ENCODE results near the gene AFAP1. TPM values are rescaled to one million over a fixed set of nuclear protein-coding genes. Genes with fewer than 3 reads are reported as not detected.

The AFAP1 gene
- polyA plus RNA-seq, 1 experiment, result 48.5 TPM

DNA sequence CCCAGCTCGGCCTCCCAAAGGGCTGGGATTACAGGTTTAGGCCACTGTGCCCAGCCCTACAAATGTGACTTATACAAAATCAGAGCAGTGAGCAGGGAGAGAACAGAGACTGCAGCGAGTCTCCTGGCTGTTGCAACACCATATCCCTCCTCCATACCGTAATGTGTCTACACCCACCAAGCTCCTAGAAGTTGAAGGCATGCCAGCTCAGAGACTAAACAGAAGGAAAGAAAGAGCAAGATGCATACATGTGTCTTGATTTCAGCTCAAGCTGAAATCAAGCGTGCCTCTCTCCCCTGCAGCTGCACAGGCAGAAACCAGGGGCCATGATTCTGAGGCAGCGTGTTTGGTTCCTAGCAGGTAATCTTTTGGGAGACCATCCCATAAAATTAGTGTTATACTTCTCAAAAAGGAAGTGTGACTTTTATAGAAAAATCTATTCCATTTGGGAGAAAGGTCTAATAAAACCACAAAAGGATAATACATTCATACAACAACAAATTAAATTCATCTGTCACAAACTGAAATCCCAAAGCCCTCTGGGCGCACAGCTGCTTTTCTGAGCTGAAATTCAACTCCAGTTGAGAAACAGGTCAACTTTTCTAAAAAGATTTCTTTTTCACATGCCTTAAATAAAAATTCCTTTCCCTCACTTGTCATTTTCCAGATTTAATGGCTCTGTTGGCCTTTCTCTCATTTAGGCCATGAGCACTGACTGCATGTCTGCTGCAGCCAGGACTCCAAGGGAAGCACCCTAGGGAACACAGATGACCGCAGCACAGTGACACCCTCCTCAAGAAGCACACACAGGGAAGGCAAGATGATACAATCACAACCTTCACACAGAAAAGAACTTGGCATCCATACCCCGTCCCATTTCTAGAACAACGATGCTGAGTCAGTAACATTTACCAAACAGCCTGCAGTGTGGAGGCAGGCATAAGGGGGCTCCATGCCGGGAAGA lies 34.4 kb downstream of the AFAP1 start:
- Histone ChIP-seq H3K36me3 (ENCODE audit: control insufficient read depth, insufficient read depth, low read length) (0 out of 2 replicates have a peak, but pooled peaks cover 2% of the 10 kb centered on the region), H3K4me3 (ENCODE audit: low read depth, low read length) (no peak overlapping the region), H3K27me3 (ENCODE audit: control insufficient read depth, insufficient read depth, low read length) (no peaks in the 10 kb centered on the region)
- ChIA-PET CTCF (interaction anchor here (0.5 to 3.2 kb wide), 5 partner anchors 31 to 103 kb away, joined by 3 to 8 read pairs (median 5); no protein-coding TSS in a partner anchor), POLR2A (interaction anchor here (0.7 kb wide), 1 partner anchor 77 kb away, joined by 4 read pairs; no protein-coding TSS in a partner anchor)
- DNase-seq (ENCODE audit: low read depth), result peak; percentile 79
- TF ChIP-seq, protein P1, sequence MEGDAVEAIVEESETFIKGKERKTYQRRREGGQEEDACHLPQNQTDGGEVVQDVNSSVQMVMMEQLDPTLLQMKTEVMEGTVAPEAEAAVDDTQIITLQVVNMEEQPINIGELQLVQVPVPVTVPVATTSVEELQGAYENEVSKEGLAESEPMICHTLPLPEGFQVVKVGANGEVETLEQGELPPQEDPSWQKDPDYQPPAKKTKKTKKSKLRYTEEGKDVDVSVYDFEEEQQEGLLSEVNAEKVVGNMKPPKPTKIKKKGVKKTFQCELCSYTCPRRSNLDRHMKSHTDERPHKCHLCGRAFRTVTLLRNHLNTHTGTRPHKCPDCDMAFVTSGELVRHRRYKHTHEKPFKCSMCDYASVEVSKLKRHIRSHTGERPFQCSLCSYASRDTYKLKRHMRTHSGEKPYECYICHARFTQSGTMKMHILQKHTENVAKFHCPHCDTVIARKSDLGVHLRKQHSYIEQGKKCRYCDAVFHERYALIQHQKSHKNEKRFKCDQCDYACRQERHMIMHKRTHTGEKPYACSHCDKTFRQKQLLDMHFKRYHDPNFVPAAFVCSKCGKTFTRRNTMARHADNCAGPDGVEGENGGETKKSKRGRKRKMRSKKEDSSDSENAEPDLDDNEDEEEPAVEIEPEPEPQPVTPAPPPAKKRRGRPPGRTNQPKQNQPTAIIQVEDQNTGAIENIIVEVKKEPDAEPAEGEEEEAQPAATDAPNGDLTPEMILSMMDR (IDR thresholded peaks at IDR 0.05; ENCODE audit: insufficient read depth, low read depth, low read length), result no peak

DNA sequence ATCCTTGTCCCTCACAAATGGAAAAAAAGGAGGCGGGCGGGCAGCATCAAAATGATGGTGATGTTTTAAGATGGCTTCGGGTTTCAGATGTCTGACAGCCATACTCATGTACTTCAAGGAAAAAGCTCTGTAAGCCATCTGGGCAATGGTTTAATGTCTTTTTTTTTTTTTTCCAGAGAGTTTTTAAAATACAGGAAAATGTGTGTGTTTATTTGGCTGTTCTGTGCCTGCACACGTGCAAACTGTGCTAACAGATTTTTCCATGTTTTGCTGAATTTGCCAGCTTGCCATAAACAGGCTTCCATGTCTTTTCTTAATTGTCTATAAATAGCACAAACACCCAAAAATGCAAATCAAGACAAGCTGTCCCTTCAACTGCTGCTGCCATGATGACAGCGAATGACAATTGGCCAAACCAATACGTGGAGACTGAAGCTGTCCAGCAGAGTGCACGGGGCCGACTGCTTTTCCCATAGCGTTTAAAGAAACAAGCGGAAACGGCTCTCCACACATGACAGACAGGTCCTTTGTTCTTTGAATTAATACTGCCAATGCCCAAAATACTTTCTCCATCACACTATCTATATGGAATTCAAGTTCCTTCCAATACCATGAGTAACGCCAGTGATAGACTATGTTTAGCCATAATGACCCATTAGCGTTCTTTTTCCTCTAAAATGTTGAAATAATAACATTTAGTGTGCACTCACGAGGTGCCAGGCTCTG lies 35.7 kb downstream of the AFAP1 start:
- TF ChIP-seq, protein P1 (IDR thresholded peaks at IDR 0.05; ENCODE audit: insufficient read depth, low read depth, low read length), result no peak
- H3K27me3 ChIP-seq (ENCODE audit: control insufficient read depth, insufficient read depth, low read length), result no peaks in the 10 kb centered on the region
- 0 out of 2 replicates have a peak, but pooled peaks cover 2% of the 10 kb centered on the region for H3K36me3 ChIP-seq (ENCODE audit: control insufficient read depth, insufficient read depth, low read length)
- POLR2A ChIA-PET, result no interaction called here
- no peak overlapping the region for H3K4me3 ChIP-seq (ENCODE audit: low read depth, low read length)
- CTCF ChIA-PET, result interaction anchor here (0.8 to 1.5 kb wide), 3 partner anchors 26 to 102 kb away, joined by 3 to 4 read pairs (median 4); no protein-coding TSS in a partner anchor
- DNase-seq (ENCODE audit: low read depth), result peak; percentile 35

DNA sequence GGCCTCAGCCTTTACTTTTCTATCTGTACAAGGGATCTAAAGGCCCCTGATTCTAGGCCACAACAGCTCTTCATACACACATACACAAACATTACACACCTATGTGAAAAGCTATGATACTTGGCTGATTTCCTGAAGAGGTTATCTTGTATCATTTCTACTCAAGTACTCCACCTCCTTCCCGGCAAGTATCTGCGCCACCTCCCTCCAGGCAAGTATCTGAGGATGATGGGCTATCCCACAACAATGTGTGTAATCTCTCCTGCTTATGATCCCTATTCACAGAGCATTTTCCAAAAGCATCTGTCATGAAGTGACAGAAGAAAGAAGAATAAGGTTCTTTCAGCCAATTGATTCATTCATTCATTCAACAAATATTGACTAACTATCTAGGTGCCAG lies 36.8 kb downstream of the AFAP1 start:
- no peak for DNase-seq (ENCODE audit: low read depth)
- Histone ChIP-seq H3K4me3 (ENCODE audit: low read depth, low read length) (no peak overlapping the region), H3K27me3 (ENCODE audit: control insufficient read depth, insufficient read depth, low read length) (no peaks in the 10 kb centered on the region), H3K36me3 (ENCODE audit: control insufficient read depth, insufficient read depth, low read length) (0 out of 2 replicates have a peak, but pooled peaks cover 2% of the 10 kb centered on the region)
- ChIA-PET POLR2A (no interaction called here), CTCF (no interaction called here)
- TF ChIP-seq, protein P1 (IDR thresholded peaks at IDR 0.05; ENCODE audit: insufficient read depth, low read depth, low read length), result no peak

DNA sequence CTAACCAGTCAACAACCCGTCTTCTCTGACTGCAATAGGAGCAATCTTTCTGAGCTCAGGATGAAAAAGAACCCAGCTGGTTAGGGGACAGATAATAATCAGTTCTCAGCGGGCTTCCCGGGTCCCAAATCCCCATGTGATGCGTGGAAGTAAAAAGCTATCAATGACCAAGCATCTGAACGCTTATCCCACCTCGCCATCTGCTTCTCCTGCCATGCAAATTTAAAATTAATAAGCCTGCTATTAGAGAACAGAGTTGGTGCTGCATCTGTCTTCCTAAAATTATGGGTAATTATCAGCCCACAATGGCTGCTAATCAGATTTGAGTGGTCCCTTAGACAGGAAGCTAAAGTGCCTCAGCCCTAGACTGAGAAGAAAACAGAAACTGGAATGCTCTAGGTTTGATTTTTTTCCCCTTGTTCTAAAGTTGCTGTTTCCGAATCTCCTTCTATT lies 37.5 kb downstream of the AFAP1 start:
- TF ChIP-seq, protein P1 (IDR thresholded peaks at IDR 0.05; ENCODE audit: insufficient read depth, low read depth, low read length), result no peak
- DNase-seq (ENCODE audit: low read depth), result no peak
- ChIA-PET CTCF (no interaction called here), POLR2A (no interaction called here)
- Histone ChIP-seq H3K4me3 (ENCODE audit: low read depth, low read length) (no peak overlapping the region), H3K36me3 (ENCODE audit: control insufficient read depth, insufficient read depth, low read length) (0 out of 2 replicates have a peak, but pooled peaks cover 2% of the 10 kb centered on the region), H3K27me3 (ENCODE audit: control insufficient read depth, insufficient read depth, low read length) (no peaks in the 10 kb centered on the region)

Data from BJ (cell line).